ENCODE results near the gene TOR3A.
"Not testable (repeated sequence)": the region's sequence is repeated elsewhere in the genome, so short reads cannot be mapped to it uniquely, and the experiment has no call there.

TOR3A gene

DNA sequence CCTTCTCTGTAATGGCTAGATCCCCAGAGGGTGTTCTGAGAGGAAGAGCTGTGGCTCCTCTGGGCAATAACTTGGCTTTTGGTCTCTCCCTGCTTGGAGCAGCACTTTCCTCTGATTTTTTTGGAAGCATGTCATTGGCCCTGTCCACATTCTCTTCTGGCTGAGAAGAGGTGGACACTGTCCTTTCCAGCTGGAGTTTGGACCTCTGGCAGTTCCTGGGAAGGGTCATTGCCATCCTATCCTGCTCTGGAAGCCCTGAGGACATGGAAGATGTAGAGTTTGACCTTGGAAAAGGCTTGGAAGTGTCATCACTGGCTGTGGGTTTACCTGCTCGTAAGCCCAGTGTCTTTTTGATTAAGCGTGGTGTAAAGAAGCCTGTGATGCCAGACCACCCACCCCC is 26.8 kb downstream of the TOR3A start:
- DNase-seq, result no peak

DNA sequence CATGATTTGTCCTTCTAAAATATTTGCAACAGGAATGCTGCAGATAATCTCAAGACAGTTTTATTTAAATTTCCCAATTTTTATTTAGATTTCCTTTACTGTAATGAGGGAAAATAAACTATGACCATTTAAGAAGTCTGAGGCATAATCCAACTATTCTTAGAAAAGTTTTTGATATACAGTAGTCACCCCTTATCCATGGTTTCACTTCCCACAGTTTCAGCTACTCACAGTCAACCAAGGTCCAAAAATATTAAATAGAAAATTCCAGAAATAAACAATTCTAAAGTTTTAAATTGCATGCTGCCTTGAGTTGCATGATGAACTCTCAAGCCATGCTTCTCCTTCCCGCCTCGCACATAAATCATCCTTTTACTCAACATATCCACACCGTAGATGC is 33.3 kb downstream of the TOR3A start:
- DNase-seq, result no peak

DNA sequence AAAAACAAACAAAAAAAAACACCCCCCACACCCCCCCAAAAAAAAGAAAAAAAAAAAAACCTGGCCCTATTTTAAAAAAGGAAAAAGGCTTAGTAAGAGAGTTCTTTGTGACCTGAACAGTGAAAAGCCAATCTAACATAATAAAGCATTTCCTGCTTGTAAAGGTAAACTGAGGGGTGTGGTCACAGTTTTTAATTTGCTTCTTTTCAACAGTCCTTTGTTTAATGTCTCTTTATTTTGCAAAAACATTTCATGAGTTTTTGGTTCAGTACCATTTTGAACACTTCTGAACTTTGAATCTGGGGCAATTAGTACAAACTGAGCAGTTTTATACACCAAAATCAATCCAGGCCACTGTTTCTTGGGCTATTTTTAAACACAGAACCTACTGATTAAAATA is 37.6 kb downstream of the TOR3A start:
- DNase-seq, result no peak

DNA sequence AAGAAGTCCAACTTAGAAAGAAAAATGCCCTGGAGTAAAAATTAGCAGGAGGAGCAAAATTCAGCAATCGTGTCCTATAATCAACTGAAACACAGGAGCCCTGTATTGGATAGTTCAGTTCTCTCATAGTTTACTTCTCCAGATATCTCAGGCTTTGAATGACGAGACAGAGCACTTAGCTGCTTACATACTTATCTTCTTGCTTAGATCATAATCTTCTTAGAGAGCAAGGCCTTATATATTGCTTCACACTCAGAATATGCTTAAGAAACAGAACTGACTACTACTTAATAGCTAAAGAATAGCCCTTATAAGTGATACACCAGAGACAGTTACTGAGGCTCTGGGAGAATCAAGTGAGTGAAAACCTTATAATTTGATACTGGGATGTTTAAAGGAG is 38.9 kb downstream of the TOR3A start:
- no peak for DNase-seq

DNA sequence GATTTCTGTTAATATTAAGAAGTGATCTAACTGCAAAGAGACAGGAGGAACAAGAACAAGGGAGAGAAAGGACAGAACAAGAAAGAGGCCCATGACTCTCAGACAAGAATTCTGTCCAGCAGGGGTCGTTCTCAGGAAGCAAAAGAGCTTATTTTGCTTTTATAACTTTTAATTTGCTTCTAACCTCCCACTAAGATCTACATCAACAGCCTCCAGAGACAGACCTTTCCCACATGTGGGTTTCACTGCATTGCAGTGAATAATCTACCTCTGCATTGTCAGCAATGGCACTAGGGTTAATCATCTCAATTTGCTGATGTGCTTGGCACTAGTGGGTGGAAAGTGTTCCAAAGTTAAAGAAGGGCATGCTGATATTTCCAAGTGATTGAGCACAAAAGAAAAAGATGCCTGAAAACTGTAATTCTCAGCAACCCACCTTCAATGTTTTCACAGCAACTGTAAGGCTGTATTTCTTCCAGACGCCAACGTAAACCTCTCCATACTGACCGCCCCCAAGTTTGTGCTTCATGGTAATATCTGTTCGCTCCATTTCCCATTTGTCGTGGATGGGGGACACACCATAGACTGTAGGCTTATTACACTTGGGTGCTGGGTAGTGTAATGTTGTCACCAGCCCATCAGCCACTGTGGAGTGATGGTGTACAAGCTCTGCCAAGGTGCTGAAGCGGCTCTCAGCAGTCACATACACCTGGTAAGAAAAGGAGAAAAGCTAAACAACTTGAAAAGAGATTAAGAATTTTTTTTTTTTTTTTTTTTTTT is 39.5 kb downstream of the TOR3A start:
- DNase-seq, result peak; percentile 24

DNA sequence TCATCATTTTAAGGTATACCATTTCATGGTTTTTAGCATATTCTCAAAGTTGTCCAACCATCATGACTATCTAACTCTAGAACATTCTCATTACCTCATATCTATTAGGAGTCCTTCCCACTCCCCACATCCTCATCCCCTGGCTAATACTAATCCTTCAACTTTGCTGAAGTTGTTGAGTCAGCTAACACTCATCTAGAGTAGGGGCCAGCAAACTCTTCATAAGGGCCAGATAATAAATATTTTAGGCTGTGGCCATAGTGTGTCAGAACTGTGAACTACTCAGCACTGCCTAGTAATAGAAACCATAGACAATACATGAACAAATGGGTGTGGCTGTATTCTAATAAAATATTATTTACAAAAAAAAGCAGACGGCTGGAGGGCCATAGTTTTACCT is 43.0 kb downstream of the TOR3A start:
- no peak for DNase-seq

DNA sequence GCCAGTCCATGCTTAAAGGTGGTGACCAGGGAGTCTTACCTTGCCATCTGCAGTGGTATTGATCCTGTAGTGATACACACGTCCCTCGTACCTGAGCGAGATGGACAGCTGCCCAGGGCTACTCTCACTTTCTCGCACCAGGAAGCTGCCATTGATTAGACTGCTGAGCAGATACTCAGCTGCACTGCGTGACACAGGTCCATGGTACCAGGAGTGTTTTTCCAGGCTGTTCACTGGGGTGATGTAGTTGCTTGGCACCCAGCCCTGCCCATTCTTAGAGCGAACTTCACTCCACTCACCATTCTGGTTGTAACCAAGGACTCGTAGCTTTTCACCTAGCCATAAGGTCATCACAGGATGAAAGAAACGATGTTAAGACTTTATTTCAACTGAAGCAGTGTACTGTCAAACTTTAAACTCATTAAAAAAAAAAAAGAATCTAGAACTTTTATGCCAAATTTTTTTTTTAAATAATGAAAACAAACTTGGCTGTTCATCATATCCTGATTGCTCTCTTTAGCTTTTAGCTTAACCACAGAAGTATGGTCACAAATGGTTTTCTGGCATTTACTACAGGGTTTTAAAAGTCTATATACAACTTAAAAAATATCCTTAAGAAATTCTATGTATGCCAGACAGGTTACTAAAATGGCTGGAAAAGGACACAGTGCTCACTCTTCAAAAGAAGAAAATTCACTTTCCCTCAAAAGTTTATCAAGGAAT is 44.6 kb downstream of the TOR3A start:
- DNase-seq, result no peak

DNA sequence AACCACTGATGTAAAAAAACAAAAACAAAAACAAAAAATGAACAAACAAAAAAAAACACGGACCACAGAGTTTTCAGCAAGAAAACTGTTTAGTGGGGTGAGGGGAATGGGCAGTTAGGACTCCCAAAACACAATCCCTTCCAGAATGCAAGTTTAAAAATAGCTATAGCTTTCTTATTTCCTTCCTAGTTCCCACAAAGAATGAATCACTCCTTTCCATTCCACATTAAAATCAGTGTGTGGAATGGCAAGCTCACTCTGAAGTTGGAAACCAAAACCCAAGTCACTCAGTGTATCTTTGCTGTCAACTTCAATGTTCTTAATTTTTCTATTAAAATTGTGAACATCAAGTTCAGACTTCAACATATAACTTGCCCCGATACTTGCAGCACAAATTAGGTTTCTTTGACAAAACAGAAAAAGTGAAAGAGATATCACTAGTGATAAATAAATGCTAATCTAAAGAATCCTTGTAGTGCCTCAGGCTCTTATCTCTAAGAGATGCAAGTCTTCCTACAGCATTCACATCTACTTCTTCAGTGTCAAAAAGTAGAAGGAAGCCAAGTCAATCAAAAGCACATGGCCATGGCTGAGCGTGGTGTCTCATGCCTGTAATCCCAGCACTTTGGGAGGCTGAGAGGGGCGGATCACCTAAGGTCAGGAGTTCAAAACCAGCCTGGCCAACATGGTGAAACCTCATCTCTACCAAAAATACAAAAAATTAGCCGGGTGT is 45.5 kb downstream of the TOR3A start:
- no peak for DNase-seq

DNA sequence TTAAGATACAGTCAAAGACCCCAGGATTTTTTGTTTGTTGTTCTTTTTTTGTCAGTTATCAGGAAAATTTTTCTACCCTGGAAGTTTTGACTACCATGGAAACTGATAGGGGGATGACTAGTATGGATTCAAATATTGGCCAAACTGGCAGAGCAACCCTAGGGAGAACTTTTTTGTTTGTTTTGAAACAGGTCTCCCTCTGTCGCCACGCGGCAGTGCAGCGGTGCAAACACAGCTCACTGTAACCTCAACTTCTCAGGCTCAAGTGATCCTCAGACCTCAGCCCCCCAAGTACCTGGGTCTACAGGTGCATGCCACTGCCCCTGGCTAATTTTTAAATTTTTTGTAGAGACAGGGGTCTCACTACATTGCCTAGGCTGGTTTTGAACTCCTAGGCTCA is 46.6 kb downstream of the TOR3A start:
- no peak for DNase-seq

DNA sequence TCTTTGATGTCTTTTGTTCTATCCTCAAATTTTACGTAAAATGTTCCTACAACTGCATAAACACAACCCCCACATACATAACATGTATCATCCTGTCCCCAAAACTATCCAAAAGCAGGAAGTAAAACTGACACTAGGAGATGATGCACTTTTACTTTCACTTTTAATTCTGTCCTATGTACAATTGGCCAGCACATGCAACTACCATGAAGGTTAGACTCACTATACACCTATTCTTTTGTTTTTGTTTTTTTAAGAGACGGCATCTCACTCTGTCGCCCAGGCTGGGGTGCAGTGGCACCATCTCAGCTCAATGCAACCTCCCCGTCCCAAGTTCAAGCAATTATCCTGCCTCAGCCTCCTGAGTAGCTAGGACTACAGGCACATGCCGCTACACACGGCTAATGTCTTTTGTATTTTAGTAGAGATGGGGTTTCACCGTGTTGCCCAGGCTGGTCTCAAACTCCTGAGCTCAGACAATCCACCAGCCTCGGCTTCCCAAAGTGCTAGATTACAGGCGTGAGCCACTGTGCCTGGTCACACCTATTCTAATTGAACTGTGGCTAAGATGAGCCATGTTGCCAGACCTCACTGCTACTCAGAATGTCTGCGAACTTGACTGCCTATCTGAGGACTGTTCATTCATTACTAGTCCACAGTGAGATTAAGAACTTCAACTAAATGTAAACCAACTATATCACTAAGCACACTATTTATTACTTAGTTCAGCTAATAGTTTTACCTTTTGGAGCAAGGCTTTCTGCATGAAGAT is 48.0 kb downstream of the TOR3A start:
- peak; percentile 87 for DNase-seq

DNA sequence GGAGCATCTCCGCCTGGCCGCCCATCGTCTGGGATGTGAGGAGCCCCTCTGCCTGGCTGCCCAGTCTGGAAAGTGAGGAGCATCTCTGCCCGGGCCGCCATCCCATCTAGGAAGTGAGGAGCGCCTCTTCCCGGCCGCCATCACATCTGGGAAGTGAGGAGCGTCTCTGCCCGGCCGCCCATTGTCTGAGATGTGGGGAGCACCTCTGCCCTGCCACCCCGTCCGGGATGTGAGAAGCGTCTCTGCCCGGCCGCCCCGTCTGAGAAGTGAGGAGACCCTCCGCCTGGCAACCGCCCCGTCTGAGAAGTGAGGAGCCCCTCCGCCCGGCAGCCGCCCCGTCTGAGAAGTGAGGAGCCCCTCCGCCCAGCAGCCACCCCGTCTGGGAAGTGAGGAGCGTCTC is 53.3 kb downstream of the TOR3A start:
- not testable (repeated sequence) for DNase-seq

DNA sequence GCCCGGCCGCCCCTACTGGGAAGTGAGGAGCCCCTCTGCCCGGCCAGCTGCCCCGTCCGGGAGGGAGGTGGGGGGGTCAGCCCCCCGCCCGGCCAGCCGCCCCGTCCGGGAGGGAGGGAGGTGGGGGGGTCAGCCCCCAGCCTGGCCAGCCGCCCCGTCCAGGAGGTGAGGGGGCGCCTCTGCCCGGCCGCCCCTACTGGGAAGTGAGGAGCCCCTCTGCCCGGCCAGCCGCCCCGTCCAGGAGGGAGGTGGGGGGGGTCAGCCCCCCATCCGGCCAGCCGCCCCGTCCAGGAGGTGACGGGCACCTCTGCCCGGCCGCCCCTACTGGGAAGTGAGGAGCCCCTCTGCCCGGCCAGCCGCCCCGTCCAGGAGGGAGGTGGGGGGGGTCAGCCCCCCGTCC is 53.8 kb downstream of the TOR3A start:
- DNase-seq, result not testable (repeated sequence)

DNA sequence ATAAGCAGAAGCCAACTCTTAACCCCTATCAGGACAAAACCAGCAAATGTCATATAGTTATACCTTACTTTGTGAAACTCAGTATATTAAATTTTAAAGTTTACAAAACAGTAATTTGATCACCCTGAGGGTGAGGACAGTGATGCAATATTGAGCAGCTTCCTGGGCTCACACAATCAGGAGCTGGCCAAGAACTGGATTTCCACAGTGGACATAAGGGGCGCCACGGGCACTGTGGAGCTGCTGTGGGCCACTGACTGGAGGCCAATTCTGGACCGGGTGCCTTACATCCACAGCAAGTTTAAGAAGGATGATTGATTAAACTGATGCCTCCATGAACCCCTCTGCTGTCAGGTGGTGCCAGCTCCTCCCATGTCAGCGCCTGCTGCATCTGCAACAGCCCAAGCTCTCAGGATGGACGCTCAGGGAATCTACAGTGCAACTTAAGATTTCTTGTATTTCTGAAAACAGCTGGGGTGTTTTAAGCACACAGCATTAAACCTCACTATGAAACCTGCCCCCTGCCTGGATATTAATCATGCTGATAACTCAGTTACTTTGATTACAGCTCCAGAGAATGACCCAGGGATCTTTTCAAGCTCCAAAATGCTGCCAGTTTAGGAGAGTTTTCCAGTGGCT is 55.9 kb downstream of the TOR3A start:
- no peak for DNase-seq

DNA sequence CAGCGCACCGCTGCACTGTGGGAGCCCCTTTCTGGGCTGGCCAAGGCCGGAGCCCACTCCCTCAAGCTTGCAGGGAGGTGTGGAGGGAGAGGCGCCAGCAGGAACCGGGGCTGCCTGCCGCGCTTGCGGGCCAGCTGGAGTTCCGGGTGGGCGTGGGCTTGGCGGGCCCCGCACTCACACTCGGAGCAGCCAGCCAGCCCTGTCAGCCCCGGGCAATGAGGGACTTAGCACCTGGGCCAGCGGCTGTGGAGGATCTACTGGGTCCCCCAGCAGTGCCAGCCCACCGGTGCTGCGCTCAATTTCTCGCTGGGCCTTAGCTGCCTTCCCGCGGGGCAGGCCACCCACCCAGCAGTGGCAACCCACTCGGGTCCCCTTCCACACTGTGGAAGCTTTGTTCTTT is 56.9 kb downstream of the TOR3A start:
- DNase-seq, result not testable (repeated sequence)

DNA sequence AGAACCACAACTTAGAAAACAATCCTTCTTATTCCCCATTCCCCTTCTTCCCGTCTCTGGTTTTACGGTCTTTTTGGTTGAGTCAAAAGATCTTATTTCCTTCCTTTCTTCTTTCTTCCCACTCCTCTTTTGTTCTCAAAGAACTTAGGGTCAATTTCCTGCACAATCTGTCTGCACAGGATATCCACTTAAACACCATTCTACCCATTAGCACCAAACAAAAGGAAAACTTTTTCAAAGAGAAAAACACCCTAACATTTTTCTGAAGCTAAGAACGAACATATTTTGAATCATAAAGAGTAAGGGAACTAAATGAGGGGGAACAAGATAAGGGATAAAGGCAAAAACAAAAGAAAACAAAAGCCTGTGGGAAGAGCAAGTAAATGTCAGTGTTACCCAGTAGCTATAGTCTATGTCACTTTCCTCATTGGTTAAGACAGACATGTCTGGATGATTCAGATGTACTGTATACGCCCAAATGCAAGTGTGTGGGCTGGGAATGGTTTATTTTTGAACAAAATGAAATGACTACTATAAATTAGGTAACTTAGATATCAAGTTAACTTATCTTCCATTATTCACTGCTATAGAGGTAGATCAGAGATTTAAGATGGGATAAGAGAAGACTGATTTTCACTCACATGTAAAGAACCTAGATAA is 59.9 kb downstream of the TOR3A start:
- peak; percentile 96 for DNase-seq

DNA sequence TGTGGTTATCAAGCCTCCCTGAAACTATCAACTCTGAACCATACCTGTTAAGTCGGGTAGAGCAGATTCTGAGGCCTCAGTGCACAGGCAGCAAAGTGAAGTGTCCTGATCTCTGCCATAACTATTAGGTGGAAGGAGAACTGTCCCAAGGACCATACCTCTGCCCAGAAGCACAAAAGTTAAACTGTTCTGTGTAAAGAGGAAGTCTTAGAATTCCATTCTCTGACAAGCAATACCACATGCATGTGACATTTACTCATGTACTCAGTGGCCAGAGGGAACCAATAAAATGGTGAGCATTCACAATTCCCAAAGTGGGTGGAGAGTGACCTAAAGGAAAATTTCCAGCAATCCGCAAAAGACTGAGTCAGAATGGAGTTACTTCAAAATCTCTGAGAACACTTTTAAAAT is 61.0 kb downstream of the TOR3A start:
- DNase-seq, result peak; percentile 98

DNA sequence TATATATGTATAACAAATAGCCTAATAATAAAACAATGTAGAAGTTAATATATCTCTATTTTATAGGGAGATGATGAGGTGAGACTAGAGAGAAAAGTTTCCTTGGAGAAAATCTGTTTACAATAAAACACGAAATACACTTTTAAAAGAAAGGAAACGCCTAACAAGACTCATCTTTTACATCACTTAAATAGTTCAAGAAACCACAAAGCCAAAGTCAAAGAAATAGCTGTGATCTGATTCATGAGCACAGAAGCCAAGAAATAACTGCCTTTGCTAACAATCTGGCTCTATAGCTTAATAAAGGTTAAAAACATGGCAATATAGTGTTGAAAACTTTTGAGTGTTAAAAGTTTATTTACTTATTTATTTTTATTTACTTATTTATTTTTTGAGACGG is 61.5 kb downstream of the TOR3A start:
- DNase-seq, result peak; percentile 81

DNA sequence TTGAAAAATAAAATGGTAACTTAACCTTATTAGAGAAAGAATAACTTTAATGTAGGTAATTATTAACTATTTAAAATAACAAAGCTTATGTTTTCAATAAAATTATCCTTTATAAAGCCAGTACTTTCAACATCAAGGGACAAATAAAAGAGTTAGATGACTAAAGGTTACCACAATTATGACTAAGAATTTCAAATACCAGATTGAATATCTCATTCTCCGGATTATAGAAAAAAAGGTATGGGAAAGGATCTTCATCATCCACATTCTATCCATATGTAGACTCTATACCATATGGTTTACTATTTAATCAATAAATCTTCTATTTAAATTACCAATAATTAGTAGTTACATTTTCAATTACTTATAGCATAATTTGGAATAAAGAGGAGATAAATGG is 62.8 kb downstream of the TOR3A start:
- DNase-seq, result no peak

DNA sequence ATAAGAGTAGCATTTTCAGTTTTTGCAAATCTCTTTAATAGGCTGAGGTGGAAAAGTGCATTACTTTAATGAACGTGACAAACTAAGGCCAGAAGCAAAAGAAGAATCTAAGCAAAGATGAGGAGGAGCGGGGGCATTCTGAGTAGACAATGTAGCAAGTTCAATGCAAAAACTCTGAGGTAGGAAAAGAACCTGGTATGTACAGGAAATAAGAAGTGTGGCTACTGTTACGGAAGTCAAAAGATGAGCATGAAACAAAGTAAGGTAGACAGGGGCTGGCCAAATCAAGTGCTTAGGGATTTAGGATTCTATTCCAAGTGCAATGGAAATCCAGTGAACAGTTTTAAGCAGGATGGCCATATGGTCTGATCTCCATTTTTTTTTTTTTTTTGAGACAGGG is 63.7 kb downstream of the TOR3A start:
- DNase-seq, result no peak

Measured in inflammatory macrophage treated with lipopolysaccharide for 4 hours (primary cell).